DOHH2 (cell line): ENCODE results near the gene TLCD5.

Source experiments
- CTCF ChIP-seq: fragments of 200-600 bp; sonication (generic); IDR thresholded peaks from one replicate; pipeline ENCODE4 v1.5.1; 2014; ENCODE audit warnings: antibody characterized with exemption, mild to moderate bottlenecking, low read depth, low read length; ENCODE audit not compliant: poor library complexity, severe bottlenecking
- EZH2phosphoT487 ChIP-seq: fragments of 200-600 bp; sonication (generic); IDR thresholded peaks from 2 replicates; pipeline ENCODE4 v1.6.1; 2017; ENCODE audit warnings: borderline replicate concordance, mild to moderate bottlenecking, antibody characterized with exemption, low read length, moderate library complexity, mixed read lengths

DNA sequence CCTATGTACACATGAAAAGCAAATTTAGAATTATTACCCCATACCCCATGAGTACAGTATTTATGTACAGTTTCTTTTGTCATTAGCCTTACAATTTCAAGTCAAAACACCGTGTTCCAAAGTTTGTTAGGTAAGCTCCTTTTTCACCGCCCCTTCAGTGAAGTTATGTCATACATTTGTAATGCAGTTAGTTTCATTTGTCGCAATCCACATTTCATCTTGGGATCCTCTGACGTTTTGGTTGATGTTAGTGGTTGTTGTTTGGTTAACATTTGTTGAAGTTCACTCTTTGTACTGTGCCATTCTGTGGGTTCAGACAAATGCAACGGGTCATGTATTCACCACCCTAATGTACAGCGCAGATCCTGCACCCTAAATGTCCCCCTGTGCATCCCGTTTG is 56.3 kb downstream of the TLCD5 start:
- TF ChIP-seq CTCF (no peak), EZH2phosphoT487 (no peak)
